ENCODE data around the gene CAPN6. TPM values are rescaled to one million over a fixed set of nuclear protein-coding genes. Genes with fewer than 3 reads are reported as not detected.

Gene CAPN6
- polyA plus RNA-seq (2014; cell fraction: cytosol; rRNA removed) = 0.35 TPM in 2 replicates
- polyA plus RNA-seq (2014; cell fraction: nucleus; rRNA removed) = 0.53 and 0.98 TPM in 2 replicates

- DNase-seq (ENCODE audit: low spot score) = no peak
Measured at GRCh38 chrX:111270339-111270738, at the start of gene CAPN6. TSS of gene CAPN6 (minus strand) at chrX:111270483. CDS start at chrX:111263936, 6,547 bp downstream.

GRCh38 chrX:111319451-111319850, 49.2 kb upstream of the CAPN6 start:
- DNase-seq (ENCODE audit: low spot score) = no peak

GRCh38 chrX:111318901-111319300, 48.6 kb upstream of the CAPN6 start:
- DNase-seq (ENCODE audit: low spot score) = no peak

GRCh38 chrX:111309083-111309482, 38.8 kb upstream of the CAPN6 start:
- DNase-seq (ENCODE audit: low spot score) = no peak

- no peak for DNase-seq (ENCODE audit: low spot score)
Measured at GRCh38 chrX:111308039-111308438, 37.8 kb upstream of the CAPN6 start.

- no peak for DNase-seq (ENCODE audit: low spot score)
Measured at GRCh38 chrX:111302284-111302683, 32.0 kb upstream of the CAPN6 start.

GRCh38 chrX:111288841-111289240, 18.6 kb upstream of the CAPN6 start:
- peak; percentile 75 for DNase-seq (ENCODE audit: low spot score)

GRCh38 chrX:111284631-111285293, 14.5 kb upstream of the CAPN6 start:
- no peak for DNase-seq (ENCODE audit: low spot score)

GRCh38 chrX:111283446-111283845, 13.2 kb upstream of the CAPN6 start:
- DNase-seq (ENCODE audit: low spot score) = no peak

GRCh38 chrX:111282991-111283390, 12.7 kb upstream of the CAPN6 start:
- no peak for DNase-seq (ENCODE audit: low spot score)

- no peak for DNase-seq (ENCODE audit: low spot score)
Measured at GRCh38 chrX:111282139-111282538, 11.9 kb upstream of the CAPN6 start.

GRCh38 chrX:111268506-111268905, 1.8 kb downstream of the CAPN6 start:
- no peak for DNase-seq (ENCODE audit: low spot score)

GRCh38 chrX:111265486-111265885, 4.8 kb downstream of the CAPN6 start:
- DNase-seq (ENCODE audit: low spot score) = no peak

- DNase-seq (ENCODE audit: low spot score) = peak; percentile 79
Measured at GRCh38 chrX:111264385-111264784, 5.9 kb downstream of the CAPN6 start.

GRCh38 chrX:111262086-111262485, 8.2 kb downstream of the CAPN6 start:
- DNase-seq (ENCODE audit: low spot score) = no peak

- no peak for DNase-seq (ENCODE audit: low spot score)
Measured at GRCh38 chrX:111260451-111260850, 9.8 kb downstream of the CAPN6 start.

GRCh38 chrX:111259559-111259958, 10.7 kb downstream of the CAPN6 start:
- DNase-seq (ENCODE audit: low spot score) = peak; percentile 44

- DNase-seq (ENCODE audit: low spot score) = no peak
Measured at GRCh38 chrX:111257733-111258132, 12.6 kb downstream of the CAPN6 start.

- no peak for DNase-seq (ENCODE audit: low spot score)
Measured at GRCh38 chrX:111254896-111255693, 15.2 kb downstream of the CAPN6 start.

GRCh38 chrX:111244235-111244750, 26.0 kb downstream of the CAPN6 start:
- DNase-seq (ENCODE audit: low spot score) = peak; percentile 17

GRCh38 chrX:111216293-111216801, 53.9 kb downstream of the CAPN6 start:
- no peak for DNase-seq (ENCODE audit: low spot score)

GRCh38 chrX:111207851-111208250, 62.4 kb downstream of the CAPN6 start:
- no peak for DNase-seq (ENCODE audit: low spot score)
